Esophagus squamous epithelium (tissue), 5 donors: Measurements from ENCODE around the gene NETO1. TPM values are rescaled to one million over a fixed set of nuclear protein-coding genes. Genes with fewer than 3 reads are reported as not detected.

ENCODE experiments used
- DNase-seq: peaks from one replicate; lab custom pipeline; 2025; lab: John Stamatoyannopoulos, UW
- H3K27ac ChIP-seq, 4 donors: fragments of 200-600 bp; sonication (generic); one replicate each; pipeline ENCODE4 v1.5.1; 2016 to 2019; ENCODE audit warnings: mild to moderate bottlenecking in 1 of 4
- H3K27me3 ChIP-seq, 4 donors: fragments of 200-600 bp; sonication (generic); 1 replicate in 3 of 4; 2 replicates in 1 of 4; pipeline versions ENCODE4 v1.5.1 to v1.6.0; 2017 to 2021; ENCODE audit warnings: antibody characterized with exemption in 1 of 4
- H3K36me3 ChIP-seq, 3 donors: fragments of 200-600 bp; sonication (generic); one replicate each; pipeline ENCODE4 v1.5.1; 2016 to 2019
- H3K4me1 ChIP-seq, 3 donors: fragments of 200-600 bp; sonication (generic); one replicate each; pipeline ENCODE4 v1.5.1; 2017 to 2019
- H3K4me3 ChIP-seq, 4 donors: fragments of 200-600 bp; sonication (generic); 1 replicate in 3 of 4; 2 replicates in 1 of 4; pipeline ENCODE4 v1.5.1; 2016 to 2019; ENCODE audit warnings: mild to moderate bottlenecking in 2 of 4, moderate library complexity in 1 of 4
- H3K9me3 ChIP-seq, 3 donors: fragments of 200-600 bp; sonication (generic); one replicate each; pipeline ENCODE4 v1.5.1; 2016 to 2019
- POLR2A ChIP-seq, 4 donors: fragments of 450-650 bp; IDR thresholded peaks; one replicate each; pipeline ENCODE4 v1.6.1; 2017; ENCODE audit warnings: antibody characterized with exemption in 4 of 4, mild to moderate bottlenecking in 4 of 4, moderate library complexity in 3 of 4
- WGBS, 2 donors: methylation state at CpG; one replicate each; pipeline ENCODE4 v1.1.5; 2018; 5-methylcytosine and 5-hydroxymethylcytosine counted together
- intact Hi-C: fragments of 100-400 bp; cut with DNase I; formaldehyde crosslinking; loops from one replicate; pipeline ENCODE4 v1.15.0; 2022
- total RNA-seq, 4 donors: library from RNA; depleted of rRNA; stranded (reverse); fragments of >200 nt; gene quantifications; one replicate each; pipeline ENCODE4 v1.1.0, GENCODE V29; 2016
- TF ChIP-seq, protein P1 (sequence below), 6 experiments: fragments of 450-650 bp in 4 of 6; fragments of 200-600 bp in 2 of 6; sonication (generic) in 2 of 6; IDR thresholded peaks; one replicate each; pipeline ENCODE4 v1.5.1; 2016 to 2019; ENCODE audit warnings: antibody characterized with exemption in 6 of 6, mild to moderate bottlenecking in 4 of 6, moderate library complexity in 4 of 6
- donor health status: DM: yes; HTN: yes; CAD: no.

The NETO1 gene
- total RNA-seq, 4 donors from 2014 or later = 0.76 TPM; not detected in 3

- DNase-seq = no peak
- TF ChIP-seq, protein P1, sequence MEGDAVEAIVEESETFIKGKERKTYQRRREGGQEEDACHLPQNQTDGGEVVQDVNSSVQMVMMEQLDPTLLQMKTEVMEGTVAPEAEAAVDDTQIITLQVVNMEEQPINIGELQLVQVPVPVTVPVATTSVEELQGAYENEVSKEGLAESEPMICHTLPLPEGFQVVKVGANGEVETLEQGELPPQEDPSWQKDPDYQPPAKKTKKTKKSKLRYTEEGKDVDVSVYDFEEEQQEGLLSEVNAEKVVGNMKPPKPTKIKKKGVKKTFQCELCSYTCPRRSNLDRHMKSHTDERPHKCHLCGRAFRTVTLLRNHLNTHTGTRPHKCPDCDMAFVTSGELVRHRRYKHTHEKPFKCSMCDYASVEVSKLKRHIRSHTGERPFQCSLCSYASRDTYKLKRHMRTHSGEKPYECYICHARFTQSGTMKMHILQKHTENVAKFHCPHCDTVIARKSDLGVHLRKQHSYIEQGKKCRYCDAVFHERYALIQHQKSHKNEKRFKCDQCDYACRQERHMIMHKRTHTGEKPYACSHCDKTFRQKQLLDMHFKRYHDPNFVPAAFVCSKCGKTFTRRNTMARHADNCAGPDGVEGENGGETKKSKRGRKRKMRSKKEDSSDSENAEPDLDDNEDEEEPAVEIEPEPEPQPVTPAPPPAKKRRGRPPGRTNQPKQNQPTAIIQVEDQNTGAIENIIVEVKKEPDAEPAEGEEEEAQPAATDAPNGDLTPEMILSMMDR (IDR thresholded peaks at IDR 0.05) = no peak
- no peak for TF ChIP-seq POLR2A (IDR thresholded peaks at IDR 0.05)
- Histone ChIP-seq H3K27me3 (no peaks in the 10 kb centered on the region), H3K4me1 (no peaks in the 10 kb centered on the region), H3K4me3 (no peak overlapping the region), H3K36me3 (no peaks in the 10 kb centered on the region), H3K27ac (no peak overlapping the region), H3K9me3 (no peaks in the 10 kb centered on the region)
- 78 to 82% methylated on average over 12 to 13 of the region's 13 CpGs for WGBS, 2 donors
- intact Hi-C loops = no loop called here
Observed at GRCh38 chr18:72822202-72822601, 45.6 kb downstream of the NETO1 start.

- 52 to 68% methylated on average over 7 of the region's 7 CpGs for WGBS, 2 donors
- DNase-seq = no peak
- intact Hi-C loops = no loop called here
Observed at GRCh38 chr18:72820571-72820970, 47.2 kb downstream of the NETO1 start.

GRCh38 chr18:72819050-72819449 lies 48.7 kb downstream of the NETO1 start:
- Histone ChIP-seq H3K4me1 (no peaks in the 10 kb centered on the region), H3K9me3 (no peaks in the 10 kb centered on the region), H3K4me3 (no peak overlapping the region), H3K36me3 (no peaks in the 10 kb centered on the region), H3K27me3 (no peaks in the 10 kb centered on the region), H3K27ac (no peak overlapping the region)
- TF ChIP-seq, protein P1 (IDR thresholded peaks at IDR 0.05) = no peak
- TF ChIP-seq POLR2A (IDR thresholded peaks at IDR 0.05) = no peak
- intact Hi-C loops = no loop called here
- no peak for DNase-seq

More at GRCh38 chr18:72820571-72820970, 47.2 kb downstream of the NETO1 start:
- no peak overlapping the region for H3K27ac ChIP-seq
- no peaks in the 10 kb centered on the region for H3K36me3 ChIP-seq
- H3K4me3 ChIP-seq = no peak overlapping the region
- H3K27me3 ChIP-seq = no peaks in the 10 kb centered on the region
- H3K9me3 ChIP-seq = no peaks in the 10 kb centered on the region
- TF ChIP-seq, protein P1 (IDR thresholded peaks at IDR 0.05) = no peak
- no peak for TF ChIP-seq POLR2A (IDR thresholded peaks at IDR 0.05)
- no peaks in the 10 kb centered on the region for H3K4me1 ChIP-seq

DNA sequence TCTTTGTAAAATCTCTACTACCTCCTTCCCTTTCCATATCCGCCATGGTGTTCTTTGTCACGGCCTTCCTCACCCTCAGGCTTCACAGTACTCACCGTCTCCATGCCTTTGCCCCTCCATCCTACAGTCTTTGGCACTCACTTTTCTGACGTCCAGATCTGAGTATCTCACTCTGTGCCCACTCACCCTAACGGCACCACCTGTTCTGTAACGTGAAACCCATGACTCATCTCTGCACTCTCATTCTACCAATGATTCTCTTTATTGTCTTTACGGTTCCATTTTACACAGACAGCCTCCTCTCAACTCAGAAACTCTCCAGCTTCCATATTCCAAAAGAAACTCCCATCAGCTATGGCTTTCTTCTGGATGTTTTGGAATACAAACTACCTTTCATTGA lies 56.7 kb downstream of the NETO1 start:
- TF ChIP-seq POLR2A (IDR thresholded peaks at IDR 0.05) = no peak
- TF ChIP-seq, protein P1 (IDR thresholded peaks at IDR 0.05) = no peak
- no peaks in the 10 kb centered on the region for H3K36me3 ChIP-seq
- H3K4me1 ChIP-seq = no peaks in the 10 kb centered on the region
- no peak overlapping the region for H3K4me3 ChIP-seq
- no peak overlapping the region for H3K27ac ChIP-seq
- 74 to 78% methylated on average over 7 of the region's 7 CpGs for WGBS, 2 donors
- H3K27me3 ChIP-seq = no peaks in the 10 kb centered on the region
- intact Hi-C loops = no loop called here
- no peaks in the 10 kb centered on the region for H3K9me3 ChIP-seq
- DNase-seq = no peak

DNA sequence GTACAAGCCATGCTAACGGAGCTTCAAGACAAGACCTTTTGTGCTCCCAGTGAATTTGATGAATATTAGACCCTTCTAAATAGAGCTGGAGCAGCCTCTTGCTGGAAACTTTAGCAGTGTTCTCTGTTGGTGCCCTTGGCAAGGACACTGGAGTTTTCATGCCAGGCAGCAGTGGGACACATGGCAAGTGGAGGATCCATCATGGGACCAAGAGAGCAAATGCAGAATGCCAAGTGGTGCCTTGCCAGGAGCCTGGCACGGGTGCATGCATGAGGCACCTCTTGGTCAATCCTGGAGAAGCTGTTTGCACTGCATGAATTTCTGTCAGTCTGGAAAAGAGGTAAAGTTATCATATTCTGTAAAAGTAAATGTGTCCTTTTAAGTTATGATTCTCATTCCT lies 59.1 kb downstream of the NETO1 start:
- intact Hi-C loops = no loop called here
- H3K36me3 ChIP-seq = no peaks in the 10 kb centered on the region
- 29 to 53% methylated on average over 2 of the region's 2 CpGs for WGBS, 2 donors
- H3K4me1 ChIP-seq = no peaks in the 10 kb centered on the region
- no peak overlapping the region for H3K4me3 ChIP-seq
- no peak for DNase-seq
- H3K27me3 ChIP-seq = no peaks in the 10 kb centered on the region
- H3K27ac ChIP-seq = no peak overlapping the region
- TF ChIP-seq, protein P1 (IDR thresholded peaks at IDR 0.05) = no peak
- no peak for TF ChIP-seq POLR2A (IDR thresholded peaks at IDR 0.05)
- H3K9me3 ChIP-seq = no peaks in the 10 kb centered on the region
